Fibroblast of skin of left biceps (primary cell): ENCODE measurements around the gene LDLRAD4.

Source experiments
- DNase-seq, 2 experiments: peaks; one replicate each; pipeline ENCODE4 v3.0.0-alpha.2; 2013; ENCODE audit warnings: low read depth in 2 of 2

The LDLRAD4 gene

GRCh38 chr18:13550418-13551304, 332.1 kb downstream of the LDLRAD4 start:
- DNase-seq, result no peak

DNA sequence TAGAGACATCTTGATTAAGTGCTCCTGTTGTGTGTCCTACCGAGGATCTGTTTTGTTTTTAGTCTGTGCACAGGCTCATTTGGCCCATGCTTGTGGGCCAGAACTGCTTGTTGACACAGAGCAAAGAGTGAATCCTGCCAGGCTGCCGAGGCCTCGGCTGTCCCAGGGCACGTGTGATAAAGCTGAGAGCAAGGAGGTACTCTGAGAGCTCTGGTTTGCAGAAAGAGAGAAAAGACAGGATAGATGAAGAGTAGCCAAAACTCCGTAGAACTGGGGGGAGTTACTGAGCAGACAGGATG, 332.7 kb downstream of the LDLRAD4 start:
- no peak for DNase-seq

GRCh38 chr18:13551841-13552733, 333.5 kb downstream of the LDLRAD4 start:
- no peak for DNase-seq

DNA sequence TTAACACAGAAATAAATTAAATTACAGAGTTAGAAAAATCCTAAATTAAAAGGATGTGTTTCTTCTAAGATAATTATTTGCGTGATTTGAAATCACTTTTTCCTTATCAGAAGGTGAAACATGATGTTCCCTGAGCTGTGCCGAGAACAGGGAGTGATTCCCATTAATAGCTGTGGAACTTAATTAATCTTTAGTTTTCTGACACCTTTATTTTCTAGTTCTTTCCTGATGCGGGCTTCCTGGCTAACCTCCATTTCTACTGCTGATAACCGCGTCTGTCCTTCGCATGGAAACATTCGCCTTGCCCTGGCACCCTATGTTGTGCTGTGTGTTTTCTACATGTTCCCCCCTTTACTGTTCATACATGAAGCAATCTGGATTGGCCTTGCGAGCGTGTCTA, 334.9 kb downstream of the LDLRAD4 start:
- DNase-seq, result no peak

DNA sequence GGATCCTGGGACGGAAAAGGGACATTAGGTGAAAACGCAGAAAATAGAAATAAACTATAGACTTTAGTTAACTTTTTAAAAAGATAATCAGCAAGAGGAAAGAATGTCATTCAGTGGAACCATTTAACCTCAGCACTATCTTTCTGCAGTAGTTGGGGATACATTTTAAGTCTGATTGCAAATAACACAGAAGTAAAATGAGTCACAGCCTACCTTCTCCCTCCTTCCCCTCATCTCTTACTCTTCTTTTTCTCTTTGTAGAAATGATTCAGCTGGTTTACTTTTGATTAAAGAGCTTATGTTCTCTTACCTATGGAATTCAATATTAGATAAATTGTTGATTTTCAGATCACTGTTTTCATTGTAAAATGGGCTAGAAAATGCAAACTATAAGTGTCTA, 336.6 kb downstream of the LDLRAD4 start:
- no peak for DNase-seq

DNA sequence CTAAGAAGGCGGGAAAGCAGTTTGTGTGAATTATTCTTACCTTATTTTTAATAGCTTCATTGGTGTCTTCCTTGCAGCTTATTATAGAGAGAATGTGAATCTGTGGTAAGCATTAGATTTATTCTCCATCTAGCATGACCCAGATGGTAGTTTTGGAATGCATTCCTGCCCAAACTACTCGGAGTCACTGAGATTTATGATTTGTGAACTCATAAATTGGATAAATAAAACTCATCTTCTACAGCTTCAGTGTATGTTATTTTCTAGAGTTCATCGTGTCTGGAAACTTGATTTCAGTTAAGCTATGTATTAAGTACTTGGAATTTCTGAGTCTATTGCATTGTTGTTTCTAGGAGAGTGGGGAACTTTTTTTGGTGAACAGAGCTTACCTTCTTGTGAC, 337.3 kb downstream of the LDLRAD4 start:
- DNase-seq, result no peak

DNA sequence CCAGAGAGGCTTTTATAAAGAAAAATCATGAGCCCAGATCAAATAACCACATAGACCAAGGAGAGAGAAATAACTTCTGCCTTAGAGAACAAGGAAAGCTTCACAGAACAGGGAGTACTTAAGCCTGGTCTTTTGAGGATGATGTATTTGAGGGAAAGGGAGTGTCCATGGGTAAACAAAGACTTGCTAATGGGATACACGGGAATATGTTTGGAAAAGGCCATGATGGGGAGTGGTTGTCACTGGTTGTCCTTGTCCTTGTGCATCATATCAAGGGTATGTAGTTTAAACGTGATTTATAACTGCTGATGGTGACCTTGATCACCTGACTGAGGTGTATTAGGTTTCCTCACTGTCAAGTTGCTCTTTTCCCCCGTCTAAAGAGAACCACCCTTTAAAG, 337.9 kb downstream of the LDLRAD4 start:
- DNase-seq, result no peak

GRCh38 chr18:13558124-13558523, 339.6 kb downstream of the LDLRAD4 start:
- DNase-seq, result no peak

- DNase-seq, result no peak
Observed at GRCh38 chr18:13558790-13559189, 340.2 kb downstream of the LDLRAD4 start.

DNA sequence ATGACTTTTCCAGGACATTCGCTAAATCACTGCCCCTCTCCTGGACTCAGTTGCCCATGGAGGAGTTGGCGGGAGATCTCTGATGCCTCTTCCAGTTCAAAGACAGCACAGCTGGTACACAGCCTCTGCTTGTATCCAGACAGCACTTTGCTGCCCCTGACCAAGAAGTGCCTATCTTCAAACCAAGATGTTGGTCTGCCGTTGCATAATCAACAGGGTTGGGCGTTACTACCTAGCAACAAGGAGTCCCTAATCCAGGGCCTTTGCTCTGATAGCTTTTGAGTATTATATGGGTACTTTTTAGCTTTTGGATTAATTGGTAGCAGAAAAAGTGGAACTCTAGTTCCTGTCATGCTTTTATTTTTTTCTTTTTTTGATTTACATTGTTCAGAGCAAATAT, 341.2 kb downstream of the LDLRAD4 start:
- DNase-seq, result no peak

DNA sequence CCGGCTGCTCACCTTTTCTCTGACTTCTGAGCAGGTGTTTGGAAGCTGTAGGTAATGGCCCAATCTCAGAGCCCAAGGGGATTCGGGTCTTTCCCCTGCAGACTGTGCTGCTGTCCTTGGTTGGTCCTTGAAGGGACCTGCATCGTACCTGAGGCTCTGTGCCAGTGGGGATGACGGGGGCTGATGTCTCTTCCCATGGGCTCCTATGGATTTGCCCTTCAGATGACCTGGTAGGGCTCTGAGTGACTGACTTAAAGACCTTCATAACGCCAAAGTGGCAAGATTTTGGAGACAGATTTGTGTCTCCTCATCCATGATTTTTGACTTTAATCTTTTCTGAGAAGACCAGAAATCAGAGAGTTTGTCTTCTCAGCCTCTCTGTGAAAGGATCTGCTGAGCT, 341.7 kb downstream of the LDLRAD4 start:
- no peak for DNase-seq

- DNase-seq, result no peak
Observed at GRCh38 chr18:13562494-13563029, 344.0 kb downstream of the LDLRAD4 start.

GRCh38 chr18:13563390-13563805, 344.8 kb downstream of the LDLRAD4 start:
- DNase-seq, result no peak

- DNase-seq, result no peak
Observed at GRCh38 chr18:13564579-13564978, 346.0 kb downstream of the LDLRAD4 start.

- no peak for DNase-seq
Observed at GRCh38 chr18:13565228-13565627, 346.7 kb downstream of the LDLRAD4 start.

DNA sequence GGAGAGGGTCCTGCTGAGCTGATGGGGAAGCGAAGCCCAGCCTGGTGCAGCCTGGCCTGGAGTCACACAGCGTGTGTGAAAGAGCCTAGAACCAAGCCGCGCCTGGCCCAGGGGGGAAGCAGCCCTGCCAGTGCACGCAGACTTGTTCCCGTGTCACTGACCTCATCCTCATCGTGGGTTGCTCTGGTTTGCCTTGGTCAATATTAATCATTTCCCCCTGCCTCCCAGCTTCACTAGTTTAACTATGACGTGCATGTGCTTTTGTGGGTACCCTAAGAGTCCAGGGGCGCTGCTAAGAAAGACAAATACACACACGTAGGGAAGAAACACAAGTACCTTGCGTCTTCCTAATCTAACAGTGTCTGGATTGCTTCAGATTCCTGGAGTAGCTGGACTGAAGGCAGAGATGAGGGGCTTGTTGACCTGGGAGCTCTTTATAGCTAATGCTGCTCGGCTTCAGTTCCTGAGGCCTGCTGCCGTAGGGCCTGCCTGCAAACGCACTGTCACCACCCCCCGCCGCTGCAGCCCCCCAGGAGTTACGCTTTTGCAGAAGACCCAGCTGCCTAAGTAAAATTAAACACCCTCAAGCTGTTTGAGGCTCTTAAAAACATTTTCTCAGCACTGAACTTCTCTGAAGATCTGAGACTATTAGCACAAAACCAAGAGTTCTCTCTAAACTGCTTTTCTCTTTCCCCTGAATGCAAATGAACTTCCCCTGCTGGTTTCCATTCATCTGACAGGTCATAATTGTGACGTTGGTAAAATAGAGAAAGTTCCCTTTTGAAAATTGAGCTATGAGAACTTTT, 348.6 kb downstream of the LDLRAD4 start:
- no peak for DNase-seq

DNA sequence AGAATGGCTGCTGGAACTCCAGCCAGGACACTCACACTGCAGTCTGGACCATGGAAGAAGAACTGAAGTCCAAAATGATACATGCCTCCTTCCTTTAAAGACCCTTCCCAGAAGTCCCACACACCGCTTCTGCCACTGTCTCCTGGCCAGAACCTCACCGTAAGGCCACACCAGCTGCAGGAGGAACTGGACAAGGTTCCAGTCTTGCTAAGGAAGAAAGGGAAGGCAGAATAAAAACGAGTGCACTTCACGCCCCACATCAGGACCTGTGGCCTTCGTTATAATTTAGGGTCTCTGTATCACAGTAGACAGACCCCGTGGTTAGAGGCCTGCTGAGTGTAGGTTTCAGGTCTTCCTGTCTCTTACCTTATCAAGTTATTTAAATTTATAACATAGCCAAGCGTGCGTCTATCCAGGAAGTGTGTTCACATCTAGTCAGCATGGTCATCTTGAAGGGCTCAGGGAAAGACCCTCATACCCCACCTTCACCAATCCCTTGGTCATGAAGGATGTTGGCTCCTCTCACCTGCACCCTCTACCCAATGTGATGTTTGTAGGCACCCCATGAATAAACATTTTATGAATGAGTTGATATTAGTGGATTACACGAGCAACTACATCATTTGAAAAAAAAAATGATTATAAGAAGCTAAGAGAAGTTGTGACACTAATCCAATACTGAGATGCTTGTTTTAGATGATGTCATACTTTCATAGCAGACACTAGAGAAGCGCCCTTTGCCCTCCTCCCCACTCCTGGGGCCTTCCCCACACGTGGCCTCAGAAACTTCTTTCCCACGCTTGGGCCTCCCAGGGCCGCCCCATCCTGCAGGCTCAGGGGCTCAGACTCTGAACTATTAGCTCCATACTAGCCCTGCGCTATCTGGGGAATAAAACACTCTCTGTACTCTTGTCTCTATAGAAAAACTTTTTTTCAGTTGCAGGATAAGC, 350.2 kb downstream of the LDLRAD4 start:
- DNase-seq, result no peak

GRCh38 chr18:13570216-13570615, 351.7 kb downstream of the LDLRAD4 start:
- no peak for DNase-seq

- no peak for DNase-seq
Observed at GRCh38 chr18:13570856-13571495, 352.4 kb downstream of the LDLRAD4 start.

GRCh38 chr18:13572148-13572547, 353.6 kb downstream of the LDLRAD4 start:
- no peak for DNase-seq
